H1 (cell line): ENCODE data around the gene MARS1. TPM values are rescaled to one million over a fixed set of nuclear protein-coding genes. Genes with fewer than 3 reads are reported as not detected.

Source experiments
- CTCF ChIA-PET: fragments of 300-600 bp; sonication (Branson Sonifier 250); formaldehyde crosslinking; loops from one replicate; lab custom pipeline; 2021; ENCODE audit not compliant: partially characterized antibody; lab: Charles Lee
- POLR2A ChIA-PET: fragments of 300-600 bp; sonication (Branson Sonifier 250); formaldehyde crosslinking; loops from one replicate; lab custom pipeline; 2021; ENCODE audit warnings: inconsistent platforms; ENCODE audit not compliant: partially characterized antibody; lab: Charles Lee
- DNase-seq, 2 experiments: peaks; one replicate each; pipeline versions ENCODE4 v3.0.0 to v3.0.0-alpha.2; 2010 to 2022; ENCODE audit warnings: low spot score in 2 of 2, low read depth in 1 of 2, mixed read lengths in 1 of 2
- FAIRE-seq: peaks from 2 replicates; lab custom pipeline; 2011; peaks lifted over from hg19 to GRCh38; lab: Jason Lieb, UNC
- H2AFZ ChIP-seq: 2 replicates; pipeline ENCODE4 v1.8.1; 2012; ENCODE audit warnings: low read length, inconsistent platforms
- H2AK5ac ChIP-seq: 2 replicates; pipeline ENCODE4 v1.6.1; 2013; ENCODE audit warnings: low read depth, low read length
- H2BK120ac ChIP-seq: replicated peaks from 2 replicates; pipeline ENCODE3; 2013; ENCODE audit warnings: low read depth, low read length, inconsistent platforms
- H2BK12ac ChIP-seq: 2 replicates; pipeline ENCODE4 v1.6.1; 2013; ENCODE audit warnings: low read depth, low read length
- H2BK15ac ChIP-seq: 2 replicates; pipeline ENCODE4 v1.6.1; 2013; ENCODE audit warnings: low read length
- H2BK20ac ChIP-seq: 2 replicates; pipeline ENCODE4 v1.6.1; 2013; ENCODE audit warnings: low read length
- H2BK5ac ChIP-seq: 2 replicates; pipeline ENCODE4 v1.6.1; 2013; ENCODE audit warnings: low read depth, low read length
- H3K14ac ChIP-seq: 2 replicates; pipeline ENCODE4 v1.6.1; 2013; ENCODE audit warnings: inconsistent platforms; ENCODE audit not compliant: insufficient read length
- H3K18ac ChIP-seq: 2 replicates; pipeline ENCODE4 v1.6.1; 2013; ENCODE audit warnings: low read length; ENCODE audit errors: extremely low read depth
- H3K23ac ChIP-seq: 2 replicates; pipeline ENCODE4 v1.6.1; 2013; ENCODE audit warnings: inconsistent platforms; ENCODE audit not compliant: insufficient read length
- H3K23me2 ChIP-seq: 2 replicates; pipeline ENCODE4 v1.6.1; 2013; ENCODE audit warnings: low read depth, low read length
- H3K27ac ChIP-seq: 2 replicates; pipeline ENCODE4 v1.6.1; 2011; ENCODE audit warnings: low read depth, low read length, inconsistent platforms
- H3K27me3 ChIP-seq, 4 experiments: replicated peaks in 1 of 4; 1 replicate in 1 of 4; 2 replicates in 3 of 4; pipeline versions ENCODE4 v1.6.1 to v1.8.1; 2011 to 2013; ENCODE audit warnings: low read length in 3 of 4, mild to moderate bottlenecking in 3 of 4, inconsistent platforms in 2 of 4, mixed read lengths in 2 of 4, moderate library complexity in 1 of 4; ENCODE audit not compliant: control insufficient read depth in 3 of 4, insufficient read depth in 3 of 4; ENCODE audit errors: extremely low read depth in 1 of 4
- H3K36me3 ChIP-seq, 4 experiments: 2 replicates each; pipeline versions ENCODE4 v1.6.1 to v1.8.1; 2011 to 2013; ENCODE audit warnings: mild to moderate bottlenecking in 4 of 4, low read length in 3 of 4, moderate library complexity in 2 of 4, control low read depth in 1 of 4, inconsistent platforms in 1 of 4; ENCODE audit not compliant: insufficient read depth in 4 of 4, control insufficient read depth in 2 of 4
- H3K4ac ChIP-seq: replicated peaks from 2 replicates; pipeline ENCODE3; 2013; ENCODE audit warnings: low read length, low read depth, mixed read lengths, inconsistent platforms; ENCODE audit not compliant: insufficient read length
- H3K4me1 ChIP-seq, 4 experiments: replicated peaks in 1 of 4; 1 replicate in 1 of 4; 2 replicates in 3 of 4; pipeline versions ENCODE4 v1.6.1 to v1.8.1; 2011 to 2013; ENCODE audit warnings: low read length in 3 of 4, inconsistent platforms in 2 of 4, mixed read lengths in 1 of 4; ENCODE audit not compliant: insufficient read depth in 4 of 4, control insufficient read depth in 3 of 4
- H3K4me2 ChIP-seq, 2 experiments: 2 replicates each; pipeline versions ENCODE4 v1.6.1 to v1.8.1; 2011 to 2013; ENCODE audit warnings: low read depth in 2 of 2, low read length in 2 of 2, control low read depth in 1 of 2, inconsistent platforms in 1 of 2, mild to moderate bottlenecking in 1 of 2; ENCODE audit not compliant: insufficient read depth in 1 of 2
- H3K4me3 ChIP-seq, 4 experiments: fragments of 200-600, 300-600 bp in 1 of 4; sonication (generic), shearing (Covaris generic), sonication (Bioruptor Twin) in 1 of 4; 2 replicates each; pipeline versions ENCODE4 v1.5.1 to v1.8.1; 2011 to 2016; ENCODE audit warnings: low read length in 4 of 4, low read depth in 3 of 4, control low read depth in 2 of 4, inconsistent platforms in 2 of 4, mild to moderate bottlenecking in 2 of 4, mixed read lengths in 1 of 4, moderate library complexity in 1 of 4; ENCODE audit not compliant: insufficient read depth in 2 of 4; ENCODE audit errors: extremely low read depth in 1 of 4
- H3K56ac ChIP-seq: replicated peaks from 2 replicates; pipeline ENCODE3; 2013; ENCODE audit warnings: low read depth, mild to moderate bottlenecking, mixed read lengths, low read length, inconsistent platforms; ENCODE audit not compliant: insufficient read length
- H3K79me1 ChIP-seq: 2 replicates; pipeline ENCODE4 v1.6.1; 2013; ENCODE audit warnings: low read depth, low read length, control low read depth
- H3K79me2 ChIP-seq, 2 experiments: 2 replicates each; pipeline versions ENCODE4 v1.6.1 to v1.8.1; 2012 to 2013; ENCODE audit warnings: low read length in 2 of 2, mild to moderate bottlenecking in 2 of 2, inconsistent platforms in 1 of 2; ENCODE audit not compliant: insufficient read depth in 2 of 2, control insufficient read depth in 1 of 2
- H3K9ac ChIP-seq, 4 experiments: replicated peaks in 1 of 4; 1 replicate in 1 of 4; 2 replicates in 3 of 4; pipeline versions ENCODE4 v1.6.1 to v1.8.1; 2011 to 2013; ENCODE audit warnings: low read depth in 3 of 4, low read length in 3 of 4, control low read depth in 2 of 4, mild to moderate bottlenecking in 2 of 4, moderate library complexity in 2 of 4, inconsistent platforms in 1 of 4; ENCODE audit errors: extremely low read depth in 1 of 4
- H3K9me3 ChIP-seq, 2 experiments: 2 replicates each; pipeline versions ENCODE4 v1.6.1 to v1.8.1; 2012 to 2013; ENCODE audit warnings: mild to moderate bottlenecking in 2 of 2, moderate library complexity in 2 of 2, control low read depth in 1 of 2, inconsistent platforms in 1 of 2, low read depth in 1 of 2, low read length in 1 of 2, mixed read lengths in 1 of 2; ENCODE audit not compliant: insufficient read depth in 2 of 2
- H4K20me1 ChIP-seq, 2 experiments: replicated peaks in 1 of 2; 2 replicates each; pipeline versions ENCODE3 to v1.8.1; 2011 to 2013; ENCODE audit warnings: inconsistent platforms in 2 of 2, low read length in 2 of 2, mild to moderate bottlenecking in 1 of 2; ENCODE audit not compliant: insufficient read depth in 2 of 2, control insufficient read depth in 1 of 2
- H4K5ac ChIP-seq: 2 replicates; pipeline ENCODE4 v1.6.1; 2013; ENCODE audit warnings: low read length, low read depth, mixed read lengths, inconsistent platforms; ENCODE audit not compliant: insufficient read length
- H4K8ac ChIP-seq: 2 replicates; pipeline ENCODE4 v1.8.0; 2013; ENCODE audit warnings: mild to moderate bottlenecking, moderate library complexity, low read length, inconsistent platforms; ENCODE audit not compliant: insufficient read depth; ENCODE audit errors: extremely low read depth
- H4K91ac ChIP-seq: replicated peaks from 2 replicates; pipeline ENCODE3; 2013; ENCODE audit warnings: low read length, mixed read lengths, inconsistent platforms; ENCODE audit not compliant: insufficient read length
- CREB1 ChIP-seq: IDR thresholded peaks from 2 replicates; pipeline ENCODE4 v1.6.1; 2012; ENCODE audit warnings: inconsistent platforms
- CTBP2 ChIP-seq: IDR thresholded peaks from 2 replicates; pipeline ENCODE4 v1.7.0; 2011; ENCODE audit warnings: borderline replicate concordance, mild to moderate bottlenecking, moderate library complexity, mixed read lengths, low read length; ENCODE audit not compliant: insufficient read depth, insufficient read length
- GABPA ChIP-seq: IDR thresholded peaks from 2 replicates; pipeline ENCODE4 v1.6.1; 2011; ENCODE audit warnings: mild to moderate bottlenecking, low read length, moderate library complexity, borderline replicate concordance; ENCODE audit not compliant: insufficient read depth
- GTF2F1 ChIP-seq: IDR thresholded peaks from 2 replicates; pipeline ENCODE4 v1.6.1; 2012; ENCODE audit warnings: low read depth, low read length, improper control_type of control experiment, borderline replicate concordance
- RAD21 ChIP-seq, 2 experiments: IDR thresholded peaks in 1 of 2; conservative IDR thresholded peaks in 1 of 2; 2 replicates each; pipeline ENCODE4 v1.6.1; 2011; ENCODE audit warnings: low read depth in 2 of 2, low read length in 2 of 2, improper control_type of control experiment in 1 of 2, inconsistent platforms in 1 of 2, mild to moderate bottlenecking in 1 of 2, moderate library complexity in 1 of 2
- RFX5 ChIP-seq: IDR thresholded peaks from 2 replicates; pipeline ENCODE4 v1.6.1; 2011; ENCODE audit warnings: low read depth, low read length, improper control_type of control experiment, borderline replicate concordance
- RNF2 ChIP-seq: fragments of 200-900, 300-1000 bp; sonication (generic); IDR thresholded peaks from 2 replicates; pipeline ENCODE4 v1.7.1; 2016; ENCODE audit warnings: borderline replicate concordance, low read depth, mild to moderate bottlenecking, antibody characterized with exemption, low read length; ENCODE audit not compliant: poor library complexity, severe bottlenecking; ENCODE audit errors: missing control alignments
- SP4 ChIP-seq: IDR thresholded peaks from 2 replicates; pipeline ENCODE4 v1.6.1; 2012; ENCODE audit warnings: low read length, inconsistent platforms
- SRF ChIP-seq: IDR thresholded peaks from 2 replicates; pipeline ENCODE4 v1.6.1; 2011; ENCODE audit warnings: mild to moderate bottlenecking, low read depth, low read length, moderate library complexity
- TBP ChIP-seq: IDR thresholded peaks from 2 replicates; pipeline ENCODE4 v1.6.1; 2011; ENCODE audit warnings: low read depth, low read length, improper control_type of control experiment
- WGBS, 2 experiments: shearing (Covaris generic) in 1 of 2; methylation state at CpG; one replicate each; pipeline versions ENCODE4 v1.1.6 to v1.1.7; 2013 to 2015; ENCODE audit warnings: low lambda C conversion rate in 2 of 2, mixed read lengths in 2 of 2, inconsistent platforms in 1 of 2, low coverage in 1 of 2, missing lambda C conversion rate in 1 of 2; ENCODE audit not compliant: insufficient replicate concordance in 2 of 2, insufficient coverage in 1 of 2, insufficient read length in 1 of 2; ENCODE audit errors: extremely low coverage in 1 of 2, missing lambda C conversion rate in 1 of 2; 5-methylcytosine and 5-hydroxymethylcytosine counted together
- polyA plus RNA-seq, 7 experiments: library from polyadenylated mRNA; depleted of rRNA in 3 of 7; stranded (reverse) in 5 of 7; unstranded in 2 of 7; fragments of >200 nt in 5 of 7; fragments of 200-250 nt in 2 of 7; gene quantifications; 1 replicate in 5 of 7; 2 replicates in 1 of 7; 4 replicates in 1 of 7; pipeline versions ENCODE4 v1.2.1 to v1.2.3, GENCODE V29; 2011 to 2013; ENCODE audit warnings: missing spikeins in 2 of 7, mixed read lengths in 2 of 7
- total RNA-seq: library from RNA; stranded (reverse); fragmentation: NEBNext Ultra II Directional; extraction: Animal tissue kit (Norgen Biotek cat#: 25700); gene quantifications from 2 replicates; pipeline ENCODE4 v1.2.1, GENCODE V29; 2021
- TF ChIP-seq, protein P1 (sequence below): IDR thresholded peaks from 2 replicates; pipeline ENCODE4 v1.6.1; 2012; ENCODE audit warnings: inconsistent platforms

The MARS1 gene
- total and polyA plus RNA-seq, 2 of the 8 experiments (the other 6 are each of a cell fraction or from before 2014, with no cell fraction given), result 194 to 407 TPM

DNA sequence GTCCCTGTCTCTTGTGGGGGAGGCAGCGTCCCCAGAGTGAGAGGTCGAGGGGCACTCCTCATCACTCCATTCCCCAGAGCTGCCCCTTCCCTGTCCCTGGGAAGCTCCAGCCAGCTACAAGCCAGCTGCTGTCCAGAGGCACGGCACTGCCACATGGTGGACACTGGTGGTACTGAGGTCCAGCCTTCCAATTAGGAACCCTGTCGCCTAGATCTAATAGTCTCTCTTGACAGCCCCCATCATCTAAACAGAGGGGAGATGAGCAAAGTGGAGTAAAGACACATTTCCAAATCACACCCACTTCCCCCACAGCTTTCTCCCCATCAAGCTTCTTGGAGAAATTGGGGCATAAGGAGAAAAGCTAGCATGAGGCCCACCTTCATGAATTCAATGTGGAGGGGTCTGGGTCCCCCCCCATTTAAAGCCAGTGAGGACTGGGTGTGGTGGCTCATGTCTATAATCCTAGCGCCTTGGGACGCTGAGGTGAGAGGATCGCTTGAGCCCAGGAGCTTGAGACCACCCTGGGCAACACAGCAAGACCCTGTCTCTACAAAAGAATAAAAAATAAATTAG is 34.8 kb upstream of the MARS1 start:
- Histone ChIP-seq H3K79me1 (no peaks in the 10 kb centered on the region), H2BK20ac (no peak overlapping the region), H2BK15ac (no peak overlapping the region; the same call in 1 of the 2 replicates), H3K14ac (no peak overlapping the region), H3K4me3 (no peak overlapping the region), H3K79me2 (peaks cover 0 to 13% of the 10 kb centered on the region in 2 experiments; a peak in 1 of 4 replicates), H2BK5ac (no peak overlapping the region), H4K91ac (no peak overlapping the region), H3K4me2 (no peak overlapping the region), H2BK120ac (no peak overlapping the region), H3K36me3 (peaks cover 0 to 4% (median 0%) of the 10 kb centered on the region in 4 experiments; a peak in 1 of 8 replicates), H3K9ac (no peak overlapping the region), H3K23me2 (peaks cover 9% of the 10 kb centered on the region), H4K20me1 (no peaks in the 10 kb centered on the region), H3K56ac (no peak overlapping the region), H3K4ac (no peak overlapping the region), H2AFZ (no peak overlapping the region), H3K4me1 (peaks cover 0 to 28% (median 19%) of the 10 kb centered on the region in 4 experiments; a peak in 6 of 7 replicates), H3K18ac (no peak overlapping the region), H3K9me3 (no peaks in the 10 kb centered on the region), H3K23ac (no peak overlapping the region), H4K5ac (no peak overlapping the region), H3K27ac (no peak overlapping the region), H4K8ac (0 out of 2 replicates have a peak overlapping the region, but pooled peaks have one; percentile 35), H3K27me3 (no peaks in the 10 kb centered on the region), H2AK5ac (no peak overlapping the region), H2BK12ac (peak overlapping the region; percentile 64; the same call in 1 of the 2 replicates)
- ChIA-PET POLR2A (interaction anchor here (0.6 to 11.2 kb wide), 21 partner anchors 8 to 229 kb away, joined by 3 to 168 read pairs (median 4); partner anchors contain the start of genes INHBC, R3HDM2, SHMT2 and STAC3), CTCF (interaction anchor here (0.8 to 18.5 kb wide), 57 partner anchors 8 to 1324 kb away, joined by 3 to 478 read pairs (median 7); partner anchors contain the start of genes ARHGAP9, INHBC, MARS1 and SHMT2)
- DNase-seq (peak in 1 of 2 experiments; percentile 94), FAIRE-seq (peak; percentile 58)
- 39% methylated on average over 7 of the region's 7 CpGs; no CpG with 5 or more reads in 1 of the 2 experiments for WGBS, 2 experiments
- TF ChIP-seq RNF2, result no peak
- no peak for TF ChIP-seq TBP
- TF ChIP-seq CREB1, result 0 out of 2 replicates have a peak, but pooled peaks have one; percentile 20
- no peak for TF ChIP-seq CTBP2
- peak; percentile 98 to 99 for TF ChIP-seq RAD21 (IDR thresholded peaks at IDR 0.05 in 1 of 2, conservative IDR thresholded peaks at IDR 0.05 in 1 of 2; ENCODE audit: low read depth in 2 of 2, low read length in 2 of 2)
- TF ChIP-seq GABPA, result 0 out of 2 replicates have a peak, but pooled peaks have one; percentile 32
- TF ChIP-seq, protein P1, sequence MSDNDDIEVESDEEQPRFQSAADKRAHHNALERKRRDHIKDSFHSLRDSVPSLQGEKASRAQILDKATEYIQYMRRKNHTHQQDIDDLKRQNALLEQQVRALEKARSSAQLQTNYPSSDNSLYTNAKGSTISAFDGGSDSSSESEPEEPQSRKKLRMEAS, result no peak
- no peak for TF ChIP-seq SRF
- no peak for TF ChIP-seq GTF2F1
- no peak for TF ChIP-seq RFX5
- no peak for TF ChIP-seq SP4
